SK-N-SH (cell line): ENCODE results near the gene HDAC4. TPM values are rescaled to one million over a fixed set of nuclear protein-coding genes. Genes with fewer than 3 reads are reported as not detected.

Experiments
- CTCF ChIA-PET: fragments of 300-600, 350-600 bp; formaldehyde crosslinking; extraction: SDS; loops from one replicate; lab custom pipeline; 2021; lab: Yijun Ruan, JAX
- POLR2A ChIA-PET: fragments of 350-600 bp; sonication (Branson Sonifier 250); formaldehyde crosslinking; extraction: SDS; loops from one replicate; lab custom pipeline; 2020; ENCODE audit warnings: antibody characterized with exemption, inconsistent platforms; lab: Yijun Ruan, JAX
- DNase-seq: peaks from one replicate; pipeline ENCODE4 v3.0.0; 2012
- H2AFZ ChIP-seq: fragments of 200-600 bp; sonication (generic); 2 replicates; pipeline ENCODE4 v1.8.1; 2016; ENCODE audit warnings: antibody characterized with exemption, mild to moderate bottlenecking, low read depth
- H3F3A ChIP-seq: fragments of 200-600 bp; sonication (generic); replicated peaks from 2 replicates; pipeline ENCODE3; 2016; ENCODE audit warnings: antibody characterized with exemption, mild to moderate bottlenecking; ENCODE audit not compliant: insufficient read depth
- H3K27ac ChIP-seq, 2 experiments: fragments of 200-500 bp in 1 of 2; fragments of 200-600 bp in 1 of 2; sonication (Bioruptor generic) in 1 of 2; sonication (generic), shearing (Covaris generic) in 1 of 2; 2 replicates each; pipeline versions ENCODE4 v1.5.1 to v1.6.1; 2014 to 2016; ENCODE audit warnings: low read depth in 2 of 2, inconsistent platforms in 1 of 2, low read length in 1 of 2, mild to moderate bottlenecking in 1 of 2, mixed read lengths in 1 of 2
- H3K27me3 ChIP-seq: fragments of 200-600 bp; sonication (generic), shearing (Covaris generic); 2 replicates; pipeline ENCODE4 v1.6.1; 2016; ENCODE audit warnings: mixed run types; ENCODE audit not compliant: insufficient read depth
- H3K36me3 ChIP-seq, 2 experiments: fragments of 200-500 bp in 1 of 2; fragments of 200-600 bp in 1 of 2; sonication (Bioruptor generic) in 1 of 2; sonication (generic) in 1 of 2; replicated peaks in 1 of 2; 2 replicates each; pipeline versions ENCODE3 to v1.5.1; 2014 to 2016; ENCODE audit warnings: low read length in 1 of 2, mild to moderate bottlenecking in 1 of 2; ENCODE audit not compliant: insufficient read depth in 2 of 2, control insufficient read depth in 1 of 2
- H3K4me1 ChIP-seq, 2 experiments: fragments of 200-500 bp in 1 of 2; fragments of 200-600 bp in 1 of 2; sonication (Bioruptor generic) in 1 of 2; sonication (generic), shearing (Covaris generic) in 1 of 2; 2 replicates each; pipeline versions ENCODE4 v1.5.1 to v1.6.1; 2014 to 2016; ENCODE audit warnings: low read depth in 1 of 2, low read length in 1 of 2, mixed run types in 1 of 2; ENCODE audit not compliant: insufficient read depth in 2 of 2, control insufficient read depth in 1 of 2
- H3K4me2 ChIP-seq: fragments of 200-600 bp; sonication (generic), shearing (Covaris generic); 2 replicates; pipeline ENCODE4 v1.6.1; 2017; ENCODE audit warnings: mixed run types
- H3K4me3 ChIP-seq, 2 experiments: fragments of 200-500 bp in 1 of 2; fragments of 200-600 bp in 1 of 2; sonication (Bioruptor generic) in 1 of 2; sonication (generic), shearing (Covaris generic) in 1 of 2; 2 replicates each; pipeline versions ENCODE4 v1.5.1 to v1.8.1; 2014 to 2016; ENCODE audit warnings: low read depth in 2 of 2, inconsistent platforms in 1 of 2, low read length in 1 of 2, mild to moderate bottlenecking in 1 of 2, mixed read lengths in 1 of 2, moderate library complexity in 1 of 2
- H3K79me2 ChIP-seq: fragments of 200-600 bp; sonication (generic); 2 replicates; pipeline ENCODE4 v1.8.1; 2017; ENCODE audit warnings: mild to moderate bottlenecking; ENCODE audit not compliant: insufficient read depth
- H3K9ac ChIP-seq: fragments of 200-600 bp; sonication (generic); 2 replicates; pipeline ENCODE4 v1.6.1; 2017; ENCODE audit warnings: mixed run types
- H3K9me2 ChIP-seq: fragments of 200-600 bp; sonication (generic); 2 replicates; pipeline ENCODE4 v1.6.1; 2017; ENCODE audit warnings: mixed run types
- H3K9me3 ChIP-seq: fragments of 200-600 bp; sonication (generic); 2 replicates; pipeline ENCODE4 v1.6.1; 2017; ENCODE audit warnings: mixed run types, mild to moderate bottlenecking, moderate library complexity
- H4K20me1 ChIP-seq: fragments of 200-600 bp; sonication (generic); 2 replicates; pipeline ENCODE4 v1.6.1; 2017; ENCODE audit warnings: mild to moderate bottlenecking, mixed run types; ENCODE audit not compliant: insufficient read depth
- CHD2 ChIP-seq: fragments of 150-350 bp; IDR thresholded peaks from 2 replicates; pipeline ENCODE4 v1.6.1; 2018; ENCODE audit warnings: low read length; ENCODE audit not compliant: partially characterized antibody
- ELF1 ChIP-seq: IDR thresholded peaks from 2 replicates; pipeline ENCODE4 v1.4.0; 2012
- EP300 ChIP-seq, 2 experiments: IDR thresholded peaks; 2 replicates each; pipeline versions ENCODE4 v1.4.0 to v1.6.1; 2012; ENCODE audit warnings: borderline replicate concordance in 1 of 2, low read depth in 1 of 2, low read length in 1 of 2
- FOSL2 ChIP-seq: IDR thresholded peaks from 2 replicates; pipeline ENCODE4 v1.4.0; 2012; ENCODE audit warnings: low read depth, mild to moderate bottlenecking, moderate library complexity, borderline replicate concordance
- GABPA ChIP-seq: IDR thresholded peaks from 2 replicates; pipeline ENCODE4 v1.4.0; 2012; ENCODE audit warnings: low read depth, mild to moderate bottlenecking
- GATA2 ChIP-seq: sonication (generic); formaldehyde crosslinking; IDR thresholded peaks from 2 replicates; pipeline ENCODE4 v1.5.0; 2020; ENCODE audit warnings: mild to moderate bottlenecking, missing genetic modification reagents
- JUND ChIP-seq: IDR thresholded peaks from 2 replicates; pipeline ENCODE4 v1.4.0; 2012
- MEF2A ChIP-seq: IDR thresholded peaks from 2 replicates; pipeline ENCODE4 v1.4.0; 2012; ENCODE audit warnings: low read depth, borderline replicate concordance
- NFIC ChIP-seq: IDR thresholded peaks from 2 replicates; pipeline ENCODE4 v1.4.0; 2012; ENCODE audit warnings: borderline replicate concordance
- NRF1 ChIP-seq: IDR thresholded peaks from 2 replicates; pipeline ENCODE4 v1.6.1; 2012; ENCODE audit warnings: low read depth, mild to moderate bottlenecking, low read length
- RAD21 ChIP-seq: IDR thresholded peaks from 2 replicates; pipeline ENCODE4 v1.6.1; 2012; ENCODE audit warnings: mild to moderate bottlenecking, low read length
- REST ChIP-seq: IDR thresholded peaks from 2 replicates; pipeline ENCODE4 v1.6.1; 2012; ENCODE audit warnings: mild to moderate bottlenecking, low read depth, low read length, moderate library complexity
- SIN3A ChIP-seq: IDR thresholded peaks from 2 replicates; pipeline ENCODE4 v1.6.1; 2012; ENCODE audit warnings: low read depth, mild to moderate bottlenecking, low read length, moderate library complexity, borderline replicate concordance
- TAF1 ChIP-seq: IDR thresholded peaks from 2 replicates; pipeline ENCODE4 v1.6.1; 2012; ENCODE audit warnings: low read depth, mild to moderate bottlenecking, low read length, moderate library complexity, borderline replicate concordance
- TCF12 ChIP-seq: IDR thresholded peaks from 2 replicates; pipeline ENCODE4 v1.4.0; 2012
- TEAD4 ChIP-seq: IDR thresholded peaks from 2 replicates; pipeline ENCODE4 v1.4.0; 2012; ENCODE audit warnings: mild to moderate bottlenecking, borderline replicate concordance; ENCODE audit not compliant: insufficient read depth
- YY1 ChIP-seq: IDR thresholded peaks from 2 replicates; pipeline ENCODE4 v1.4.0; 2012; ENCODE audit warnings: low read depth, mild to moderate bottlenecking
- WGBS: methylation state at CpG from one replicate; pipeline ENCODE4 v1.1.6; 2017; ENCODE audit warnings: low lambda C conversion rate; 5-methylcytosine and 5-hydroxymethylcytosine counted together
- polyA plus RNA-seq, 3 experiments: library from polyadenylated mRNA; depleted of rRNA; stranded (reverse); fragments of >200 nt; gene quantifications; 2 replicates each; pipeline ENCODE4 v1.2.3, GENCODE V29; 2012

Gene HDAC4
- polyA plus RNA-seq, 1 of the 3 experiments (the other 2 are of a cell fraction): 5.5 TPM

DNA sequence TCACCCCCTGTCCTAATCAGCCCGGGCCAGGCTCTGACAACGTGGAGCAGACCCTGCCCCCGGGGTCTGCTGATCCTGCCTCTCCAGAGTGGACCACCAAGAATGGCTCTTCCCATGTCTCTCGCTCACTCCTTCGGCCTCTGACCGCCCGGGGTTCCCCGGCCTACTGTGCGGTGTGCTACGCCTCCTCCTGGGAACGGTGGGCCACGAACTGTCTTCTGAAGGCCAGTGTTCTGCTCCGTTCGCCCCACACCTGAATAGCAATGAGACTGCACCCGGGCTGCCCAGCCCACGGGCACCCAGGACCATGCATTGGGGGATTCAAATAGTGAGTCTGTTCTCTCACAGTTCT lies 363.3 kb downstream of the HDAC4 start:
- DNase-seq: no peak
- Histone ChIP-seq H3K4me2 (no peak overlapping the region), H4K20me1 (no peaks in the 10 kb centered on the region), H3K27me3 (no peaks in the 10 kb centered on the region), H3K9ac (no peak overlapping the region), H3K27ac (no peak overlapping the region), H3K36me3 (no peaks in the 10 kb centered on the region), H3K9me2 (no peaks in the 10 kb centered on the region), H3K4me1 (peaks cover 0 to 14% of the 10 kb centered on the region in 2 experiments; a peak in 1 of 4 replicates), H3K79me2 (no peaks in the 10 kb centered on the region), H3K4me3 (no peak overlapping the region), H2AFZ (no peak overlapping the region), H3K9me3 (no peaks in the 10 kb centered on the region), H3F3A (no peaks in the 10 kb centered on the region)
- CTCF ChIA-PET: interaction anchor here (0.6 to 4.5 kb wide), 3 partner anchors 10 to 69 kb away, joined by 3 to 78 read pairs (median 10); no protein-coding TSS in a partner anchor
- POLR2A ChIA-PET: no interaction called here
- TF ChIP-seq FOSL2: no peak
- TF ChIP-seq TEAD4: no peak
- no peak for TF ChIP-seq SIN3A
- 83% methylated on average over 16 of the region's 16 CpGs for WGBS

DNA sequence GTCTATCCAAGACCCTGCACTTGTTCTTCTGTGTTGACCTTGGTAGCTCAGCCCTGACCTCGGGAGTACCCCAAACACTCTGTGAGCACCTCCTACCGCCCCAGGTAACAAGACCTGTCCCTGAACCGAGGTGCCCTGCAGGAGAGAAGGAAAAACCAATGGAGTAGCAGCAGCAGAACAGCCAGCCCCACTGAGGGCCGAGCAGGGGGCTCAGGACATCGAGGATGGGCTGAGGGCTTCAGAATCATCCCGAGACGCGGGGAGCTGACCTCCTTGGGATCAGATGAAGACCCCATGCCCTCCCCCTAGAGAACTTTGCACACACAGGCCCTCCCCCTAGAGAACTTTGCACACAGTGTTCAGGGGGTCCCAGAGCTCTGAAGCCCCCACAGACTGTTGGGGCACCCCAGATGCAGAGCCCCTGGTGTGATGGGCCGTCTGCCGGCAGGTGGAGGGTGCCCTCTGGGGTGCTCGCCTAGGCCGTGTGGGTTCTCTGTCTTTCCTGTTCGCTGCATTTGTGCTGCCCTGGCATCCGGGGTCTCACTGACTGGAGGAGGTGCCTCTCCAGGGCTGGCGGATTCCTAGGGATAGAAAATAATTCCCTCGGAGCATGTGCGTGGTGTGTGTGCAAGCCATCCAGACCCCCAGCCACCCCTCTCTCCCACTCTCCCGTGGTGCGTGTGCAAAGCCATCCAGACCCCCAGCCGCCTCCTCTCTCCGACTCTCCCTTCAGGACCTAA lies 363.8 kb downstream of the HDAC4 start:
- no peak overlapping the region for H3K9ac ChIP-seq
- no peaks in the 10 kb centered on the region for H3K27me3 ChIP-seq
- DNase-seq: no peak
- no peak overlapping the region; a peak in 1 of 4 replicates for H3K27ac ChIP-seq
- no peak overlapping the region for H3K4me2 ChIP-seq
- no peaks in the 10 kb centered on the region for H3K79me2 ChIP-seq
- H3K4me3 ChIP-seq: no peak overlapping the region
- no peaks in the 10 kb centered on the region for H3K9me3 ChIP-seq
- H3K4me1 ChIP-seq: peaks cover 0 to 14% of the 10 kb centered on the region in 2 experiments; a peak in 1 of 4 replicates
- no peak for TF ChIP-seq RAD21
- TF ChIP-seq NFIC: no peak
- TF ChIP-seq GATA2: no peak
- TF ChIP-seq MEF2A: no peak
- H3F3A ChIP-seq: no peaks in the 10 kb centered on the region
- 72% methylated on average over 16 of the region's 21 CpGs for WGBS
- ChIA-PET POLR2A (no interaction called here), CTCF (interaction anchor here (0.6 to 4.5 kb wide), 7 partner anchors 11 to 70 kb away, joined by 3 to 78 read pairs (median 10); no protein-coding TSS in a partner anchor)
- H3K36me3 ChIP-seq: no peaks in the 10 kb centered on the region
- no peaks in the 10 kb centered on the region for H4K20me1 ChIP-seq
- no peak overlapping the region for H2AFZ ChIP-seq
- no peaks in the 10 kb centered on the region for H3K9me2 ChIP-seq

- no peak for DNase-seq
- no peak for TF ChIP-seq GABPA
- no peak for TF ChIP-seq JUND
- TF ChIP-seq EP300 (IDR thresholded peaks at IDR 0.05; ENCODE audit: borderline replicate concordance in 1 of 2, low read depth in 1 of 2, low read length in 1 of 2): no peak
- no peak for TF ChIP-seq YY1
- no peak for TF ChIP-seq FOSL2
- TF ChIP-seq GATA2: no peak
- TF ChIP-seq ELF1: no peak
- no peak for TF ChIP-seq CHD2
- no peak for TF ChIP-seq NRF1
- no peak for TF ChIP-seq TAF1
- TF ChIP-seq TCF12: no peak
- TF ChIP-seq SIN3A: no peak
- TF ChIP-seq REST: no peak
- H3K9me2 ChIP-seq: no peaks in the 10 kb centered on the region
Measured at GRCh38 chr2:239035997-239036731, 364.7 kb downstream of the HDAC4 start.

More at GRCh38 chr2:239035997-239036731, 364.7 kb downstream of the HDAC4 start:
- Histone ChIP-seq H2AFZ (no peak overlapping the region), H3K27ac (no peak overlapping the region; a peak in 1 of 4 replicates), H3K9me3 (no peaks in the 10 kb centered on the region), H4K20me1 (no peaks in the 10 kb centered on the region), H3K27me3 (no peaks in the 10 kb centered on the region), H3F3A (no peaks in the 10 kb centered on the region), H3K36me3 (no peaks in the 10 kb centered on the region), H3K4me3 (no peak overlapping the region), H3K4me2 (no peak overlapping the region), H3K79me2 (no peaks in the 10 kb centered on the region), H3K9ac (no peak overlapping the region), H3K4me1 (peaks cover 0 to 14% of the 10 kb centered on the region in 2 experiments; a peak in 1 of 4 replicates)
- 74% methylated on average over 9 of the region's 15 CpGs for WGBS
- CTCF ChIA-PET: interaction anchor here (0.7 to 4.5 kb wide), 13 partner anchors 9 to 142 kb away, joined by 3 to 78 read pairs (median 4); no protein-coding TSS in a partner anchor
- POLR2A ChIA-PET: no interaction called here
